GM23248 (cell line): ENCODE data around the gene NUDT15.

Source experiments
- EZH2 ChIP-seq: fragments of 200-600 bp; sonication (generic); IDR thresholded peaks from 2 replicates; pipeline ENCODE4 v1.6.1; 2018; ENCODE audit warnings: antibody characterized with exemption, mild to moderate bottlenecking; ENCODE audit not compliant: insufficient read depth, poor library complexity, severe bottlenecking
- EZH2phosphoT487 ChIP-seq: fragments of 200-600 bp; sonication (generic); IDR thresholded peaks from 2 replicates; pipeline ENCODE4 v1.6.1; 2018; ENCODE audit warnings: antibody characterized with exemption, moderate library complexity, mild to moderate bottlenecking, low read depth; ENCODE audit not compliant: insufficient read depth

- TF ChIP-seq EZH2 (no peak), EZH2phosphoT487 (no peak)
Observed at GRCh38 chr13:48093588-48093987, 56.1 kb downstream of the NUDT15 start.
